ENCODE data around the gene SERPINA3.

GRCh38 chr14:94583557-94583956 is 28.6 kb upstream of the SERPINA3 start:
- TF ChIP-seq, protein P1, sequence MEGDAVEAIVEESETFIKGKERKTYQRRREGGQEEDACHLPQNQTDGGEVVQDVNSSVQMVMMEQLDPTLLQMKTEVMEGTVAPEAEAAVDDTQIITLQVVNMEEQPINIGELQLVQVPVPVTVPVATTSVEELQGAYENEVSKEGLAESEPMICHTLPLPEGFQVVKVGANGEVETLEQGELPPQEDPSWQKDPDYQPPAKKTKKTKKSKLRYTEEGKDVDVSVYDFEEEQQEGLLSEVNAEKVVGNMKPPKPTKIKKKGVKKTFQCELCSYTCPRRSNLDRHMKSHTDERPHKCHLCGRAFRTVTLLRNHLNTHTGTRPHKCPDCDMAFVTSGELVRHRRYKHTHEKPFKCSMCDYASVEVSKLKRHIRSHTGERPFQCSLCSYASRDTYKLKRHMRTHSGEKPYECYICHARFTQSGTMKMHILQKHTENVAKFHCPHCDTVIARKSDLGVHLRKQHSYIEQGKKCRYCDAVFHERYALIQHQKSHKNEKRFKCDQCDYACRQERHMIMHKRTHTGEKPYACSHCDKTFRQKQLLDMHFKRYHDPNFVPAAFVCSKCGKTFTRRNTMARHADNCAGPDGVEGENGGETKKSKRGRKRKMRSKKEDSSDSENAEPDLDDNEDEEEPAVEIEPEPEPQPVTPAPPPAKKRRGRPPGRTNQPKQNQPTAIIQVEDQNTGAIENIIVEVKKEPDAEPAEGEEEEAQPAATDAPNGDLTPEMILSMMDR (IDR thresholded peaks at IDR 0.05), result no peak
- no peak for TF ChIP-seq POLR2A (IDR thresholded peaks at IDR 0.05)

Measured in testis (tissue), 2 donors.